ENCODE data around the gene TSPEAR.

Gene TSPEAR

GRCh38 chr21:44461464-44462001, 249.8 kb downstream of the TSPEAR start:
- no peaks in the 10 kb centered on the region for H3K9me3 ChIP-seq (ENCODE audit: control insufficient read depth, insufficient read depth, low read length)
- H3K4me1 ChIP-seq (ENCODE audit: insufficient read depth, low read length) = no peaks in the 10 kb centered on the region
- H3K36me3 ChIP-seq (ENCODE audit: insufficient read depth, low read length) = no peaks in the 10 kb centered on the region
- no peak overlapping the region for H3K9ac ChIP-seq (ENCODE audit: low read depth, low read length)

GRCh38 chr21:44461005-44461404, 250.4 kb downstream of the TSPEAR start:
- Histone ChIP-seq H3K36me3 (ENCODE audit: insufficient read depth, low read length) (no peaks in the 10 kb centered on the region), H3K9me3 (ENCODE audit: control insufficient read depth, insufficient read depth, low read length) (no peaks in the 10 kb centered on the region), H3K4me1 (ENCODE audit: insufficient read depth, low read length) (no peaks in the 10 kb centered on the region; the same call in 1 of the 2 replicates), H3K9ac (ENCODE audit: low read depth, low read length) (no peak overlapping the region)

GRCh38 chr21:44460441-44460755, 251.0 kb downstream of the TSPEAR start:
- Histone ChIP-seq H3K9me3 (ENCODE audit: control insufficient read depth, insufficient read depth, low read length) (no peaks in the 10 kb centered on the region), H3K4me1 (ENCODE audit: insufficient read depth, low read length) (no peaks in the 10 kb centered on the region; the same call in 1 of the 2 replicates), H3K9ac (ENCODE audit: low read depth, low read length) (no peak overlapping the region), H3K36me3 (ENCODE audit: insufficient read depth, low read length) (no peaks in the 10 kb centered on the region)

- Histone ChIP-seq H3K36me3 (ENCODE audit: insufficient read depth, low read length) (no peaks in the 10 kb centered on the region), H3K4me1 (ENCODE audit: insufficient read depth, low read length) (no peaks in the 10 kb centered on the region; the same call in 1 of the 2 replicates), H3K9ac (ENCODE audit: low read depth, low read length) (no peak overlapping the region), H3K9me3 (ENCODE audit: control insufficient read depth, insufficient read depth, low read length) (no peaks in the 10 kb centered on the region)
These were observed 251.5 kb downstream of the TSPEAR start for GRCh38 chr21:44459712-44460440.

GRCh38 chr21:44458971-44459711, 252.2 kb downstream of the TSPEAR start:
- Histone ChIP-seq H3K36me3 (ENCODE audit: insufficient read depth, low read length) (no peaks in the 10 kb centered on the region), H3K9me3 (ENCODE audit: control insufficient read depth, insufficient read depth, low read length) (no peaks in the 10 kb centered on the region; the same call in 1 of the 2 replicates), H3K4me1 (ENCODE audit: insufficient read depth, low read length) (no peaks in the 10 kb centered on the region; the same call in 1 of the 2 replicates), H3K9ac (ENCODE audit: low read depth, low read length) (no peak overlapping the region)

- Histone ChIP-seq H3K9me3 (ENCODE audit: control insufficient read depth, insufficient read depth, low read length) (no peaks in the 10 kb centered on the region; the same call in 1 of the 2 replicates), H3K9ac (ENCODE audit: low read depth, low read length) (no peak overlapping the region), H3K36me3 (ENCODE audit: insufficient read depth, low read length) (no peaks in the 10 kb centered on the region), H3K4me1 (ENCODE audit: insufficient read depth, low read length) (no peaks in the 10 kb centered on the region; the same call in 1 of the 2 replicates)
These were observed 254.2 kb downstream of the TSPEAR start for GRCh38 chr21:44456915-44457736.

- H3K4me1 ChIP-seq (ENCODE audit: insufficient read depth, low read length) = no peaks in the 10 kb centered on the region; the same call in 1 of the 2 replicates
- H3K36me3 ChIP-seq (ENCODE audit: insufficient read depth, low read length) = no peaks in the 10 kb centered on the region
- peak overlapping the region; percentile 70; the same call in 1 of the 2 replicates for H3K9ac ChIP-seq (ENCODE audit: low read depth, low read length)
- no peaks in the 10 kb centered on the region; the same call in 1 of the 2 replicates for H3K9me3 ChIP-seq (ENCODE audit: control insufficient read depth, insufficient read depth, low read length)
These were observed 255.0 kb downstream of the TSPEAR start for GRCh38 chr21:44456214-44456914.

GRCh38 chr21:44455524-44456213, 255.7 kb downstream of the TSPEAR start:
- peak overlapping the region; percentile 70; the same call in 1 of the 2 replicates for H3K9ac ChIP-seq (ENCODE audit: low read depth, low read length)

GRCh38 chr21:44454747-44455523, 256.4 kb downstream of the TSPEAR start, which contains the start of gene LRRC3:
Gene LRRC3 (plus strand): TSS chr21:44455510. CDS start chr21:44456645, 1,135 bp downstream.
- H3K9ac ChIP-seq (ENCODE audit: low read depth, low read length) = peak within 1 kb of the TSS; percentile 70; the same call in 1 of the 2 replicates
- no peaks in the 10 kb centered on the region; the same call in 1 of the 2 replicates for H3K4me1 ChIP-seq (ENCODE audit: insufficient read depth, low read length)
- no peaks in the 10 kb centered on the region; the same call in 1 of the 2 replicates for H3K9me3 ChIP-seq (ENCODE audit: control insufficient read depth, insufficient read depth, low read length)
- H3K36me3 ChIP-seq (ENCODE audit: insufficient read depth, low read length) = no peaks in the 10 kb centered on the region

More at GRCh38 chr21:44455524-44456213, 255.7 kb downstream of the TSPEAR start:
- Histone ChIP-seq H3K4me1 (ENCODE audit: insufficient read depth, low read length) (no peaks in the 10 kb centered on the region; the same call in 1 of the 2 replicates), H3K9me3 (ENCODE audit: control insufficient read depth, insufficient read depth, low read length) (no peaks in the 10 kb centered on the region; the same call in 1 of the 2 replicates), H3K36me3 (ENCODE audit: insufficient read depth, low read length) (no peaks in the 10 kb centered on the region)

GRCh38 chr21:44454058-44454457, 257.3 kb downstream of the TSPEAR start:
- Histone ChIP-seq H3K4me1 (ENCODE audit: insufficient read depth, low read length) (no peaks in the 10 kb centered on the region; the same call in 1 of the 2 replicates), H3K9me3 (ENCODE audit: control insufficient read depth, insufficient read depth, low read length) (no peaks in the 10 kb centered on the region; the same call in 1 of the 2 replicates), H3K36me3 (ENCODE audit: insufficient read depth, low read length) (no peaks in the 10 kb centered on the region), H3K9ac (ENCODE audit: low read depth, low read length) (no peak overlapping the region)

GRCh38 chr21:44453120-44453519, 258.3 kb downstream of the TSPEAR start:
- Histone ChIP-seq H3K9ac (ENCODE audit: low read depth, low read length) (no peak overlapping the region), H3K9me3 (ENCODE audit: control insufficient read depth, insufficient read depth, low read length) (no peaks in the 10 kb centered on the region; the same call in 1 of the 2 replicates), H3K4me1 (ENCODE audit: insufficient read depth, low read length) (no peaks in the 10 kb centered on the region; the same call in 1 of the 2 replicates), H3K36me3 (ENCODE audit: insufficient read depth, low read length) (no peaks in the 10 kb centered on the region)

GRCh38 chr21:44450999-44451398, 260.4 kb downstream of the TSPEAR start:
- Histone ChIP-seq H3K4me1 (ENCODE audit: insufficient read depth, low read length) (no peaks in the 10 kb centered on the region), H3K36me3 (ENCODE audit: insufficient read depth, low read length) (no peaks in the 10 kb centered on the region), H3K9me3 (ENCODE audit: control insufficient read depth, insufficient read depth, low read length) (no peaks in the 10 kb centered on the region; the same call in 1 of the 2 replicates), H3K9ac (ENCODE audit: low read depth, low read length) (no peak overlapping the region)

All from ES-I3 (cell line).